ENCODE data around the gene SELENOM.

- TF ChIP-seq POLR2AphosphoS5 (IDR thresholded peaks at IDR 0.05; ENCODE audit: low read depth, low read length) = no peak
- TF ChIP-seq SIN3A (IDR thresholded peaks at IDR 0.05; ENCODE audit: borderline replicate concordance, insufficient read depth, low read length) = no peak
- no peak for TF ChIP-seq REST (IDR thresholded peaks at IDR 0.05; ENCODE audit: insufficient read depth in 1 of 2, low read depth in 2 of 2, low read length in 2 of 2)
- TF ChIP-seq TAF1 (IDR thresholded peaks at IDR 0.05; ENCODE audit: borderline replicate concordance, insufficient read depth, low read length) = no peak
- no peak for TF ChIP-seq FOXP2 (optimal IDR thresholded peaks at IDR 0.05; ENCODE audit: borderline replicate concordance, extremely low read depth, extremely low read length, insufficient read depth)
Measured at GRCh38 chr22:31122196-31122531, 14.8 kb upstream of the SELENOM start.

All from PFSK-1 (cell line).